K562 (cell line): Measurements from ENCODE around the gene CCDC92. TPM values are rescaled to one million over a fixed set of nuclear protein-coding genes. Genes with fewer than 3 reads are reported as not detected.

ENCODE experiments used
- BCOR ChIP-seq: fragments of 450-650 bp; IDR thresholded peaks from 2 replicates; pipeline ENCODE4 v1.6.1; 2016
- FIP1L1 ChIP-seq: fragments of 200-400 bp; formaldehyde crosslinking; IDR thresholded peaks from 2 replicates; pipeline ENCODE4 v1.6.1; 2018; ENCODE audit warnings: mild to moderate bottlenecking, low read depth, low read length; ENCODE audit not compliant: poor library complexity, severe bottlenecking
- GABPA ChIP-seq: fragments of 200-800 bp; sonication (Bioruptor generic); conservative IDR thresholded peaks from 2 replicates; pipeline ENCODE4 v1.6.1; 2016; ENCODE audit warnings: low read depth, missing genetic modification characterization, missing compliant biosample characterization
- HNRNPLL ChIP-seq: fragments of 200-400 bp; formaldehyde crosslinking; IDR thresholded peaks from 2 replicates; pipeline ENCODE4 v1.6.1; 2017; ENCODE audit warnings: low read length, low read depth, mild to moderate bottlenecking; ENCODE audit not compliant: poor library complexity, severe bottlenecking
- MTA2 ChIP-seq: fragments of 450-650 bp; IDR thresholded peaks from 2 replicates; pipeline ENCODE4 v1.6.1; 2016; ENCODE audit warnings: low read depth
- NR2C2 ChIP-seq, 2 experiments: fragments of 200-800 bp in 1 of 2; sonication (Bioruptor generic) in 1 of 2; sonication (generic) in 1 of 2; formaldehyde crosslinking in 1 of 2; IDR thresholded peaks; 2 replicates each; pipeline versions ENCODE4 v1.6.1 to v1.8.0; 2016 to 2022; ENCODE audit warnings: mild to moderate bottlenecking in 1 of 2, missing compliant biosample characterization in 1 of 2, missing genetic modification characterization in 1 of 2, missing genetic modification reagents in 1 of 2
- NRF1 ChIP-seq, 2 experiments: fragments of 450-650 bp; IDR thresholded peaks in 1 of 2; conservative IDR thresholded peaks in 1 of 2; 2 replicates each; pipeline ENCODE4 v1.6.1; 2014; ENCODE audit warnings: mild to moderate bottlenecking in 2 of 2
- RBM22 ChIP-seq: fragments of 200-400 bp; formaldehyde crosslinking; IDR thresholded peaks from 2 replicates; pipeline ENCODE4 v1.6.1; 2018; ENCODE audit warnings: low read length, low read depth; ENCODE audit not compliant: poor library complexity, severe bottlenecking
- TBP ChIP-seq: optimal IDR thresholded peaks from 2 replicates; pipeline ENCODE3; 2011; ENCODE audit warnings: low read depth, low read length, improper control_type of control experiment
- ZBTB7A ChIP-seq: IDR thresholded peaks from 2 replicates; pipeline ENCODE4 v1.6.1; 2011; ENCODE audit warnings: low read depth, mild to moderate bottlenecking, low read length, moderate library complexity, borderline replicate concordance; ENCODE audit not compliant: control insufficient read depth
- ZFX ChIP-seq: sonication (generic); formaldehyde crosslinking; IDR thresholded peaks from 2 replicates; pipeline ENCODE4 v1.8.0; 2022; ENCODE audit warnings: mild to moderate bottlenecking, missing genetic modification reagents, moderate library complexity
- polyA plus RNA-seq, 8 experiments: library from polyadenylated mRNA; depleted of rRNA in 4 of 8; stranded (reverse) in 5 of 8; unstranded in 3 of 8; fragments of >200 nt; fragmentation: Nextera tagmentation in 2 of 8; fragmentation: Illumina TruSeq in 1 of 8; extraction: Ambion mirVana in 2 of 8; extraction: Trizol in 1 of 8; gene quantifications; 2 replicates each; pipeline versions ENCODE4 v1.2.1 to v1.2.3, GENCODE V29; 2011 to 2014; ENCODE audit warnings: inconsistent platforms in 1 of 8, missing spikeins in 1 of 8
- total RNA-seq, 7 experiments: library from RNA; depleted of rRNA in 6 of 7; stranded (reverse); fragments of >200 nt in 6 of 7; fragmentation: Illumina TruSeq in 2 of 7; extraction: Trizol in 2 of 7; gene quantifications; 2 replicates each; pipeline versions ENCODE4 v1.2.1 to v1.2.3, GENCODE V29; 2011 to 2021; ENCODE audit warnings: low replicate concordance in 1 of 7
- TF ChIP-seq, protein P1 (sequence below): fragments of 450-650 bp; IDR thresholded peaks from 2 replicates; pipeline ENCODE4 v1.6.1; 2018; ENCODE audit not compliant: partially characterized antibody
- TF ChIP-seq, protein P2 (sequence below): sonication (generic); formaldehyde crosslinking; IDR thresholded peaks from 2 replicates; pipeline ENCODE4 v1.8.0; 2022; ENCODE audit warnings: mild to moderate bottlenecking, missing genetic modification reagents
- TF ChIP-seq, protein P3 (sequence below): fragments of 250-450 bp; sonication (Bioruptor Pico); IDR thresholded peaks from 2 replicates; pipeline ENCODE4 v1.9.0; 2021; ENCODE audit warnings: mild to moderate bottlenecking, inconsistent platforms

The CCDC92 gene
- total and polyA plus RNA-seq, 9 of the 15 experiments (the other 6 are each of a cell fraction or from before 2014, with no cell fraction given): 0.27 to 5.9 (median 2.1) TPM

DNA sequence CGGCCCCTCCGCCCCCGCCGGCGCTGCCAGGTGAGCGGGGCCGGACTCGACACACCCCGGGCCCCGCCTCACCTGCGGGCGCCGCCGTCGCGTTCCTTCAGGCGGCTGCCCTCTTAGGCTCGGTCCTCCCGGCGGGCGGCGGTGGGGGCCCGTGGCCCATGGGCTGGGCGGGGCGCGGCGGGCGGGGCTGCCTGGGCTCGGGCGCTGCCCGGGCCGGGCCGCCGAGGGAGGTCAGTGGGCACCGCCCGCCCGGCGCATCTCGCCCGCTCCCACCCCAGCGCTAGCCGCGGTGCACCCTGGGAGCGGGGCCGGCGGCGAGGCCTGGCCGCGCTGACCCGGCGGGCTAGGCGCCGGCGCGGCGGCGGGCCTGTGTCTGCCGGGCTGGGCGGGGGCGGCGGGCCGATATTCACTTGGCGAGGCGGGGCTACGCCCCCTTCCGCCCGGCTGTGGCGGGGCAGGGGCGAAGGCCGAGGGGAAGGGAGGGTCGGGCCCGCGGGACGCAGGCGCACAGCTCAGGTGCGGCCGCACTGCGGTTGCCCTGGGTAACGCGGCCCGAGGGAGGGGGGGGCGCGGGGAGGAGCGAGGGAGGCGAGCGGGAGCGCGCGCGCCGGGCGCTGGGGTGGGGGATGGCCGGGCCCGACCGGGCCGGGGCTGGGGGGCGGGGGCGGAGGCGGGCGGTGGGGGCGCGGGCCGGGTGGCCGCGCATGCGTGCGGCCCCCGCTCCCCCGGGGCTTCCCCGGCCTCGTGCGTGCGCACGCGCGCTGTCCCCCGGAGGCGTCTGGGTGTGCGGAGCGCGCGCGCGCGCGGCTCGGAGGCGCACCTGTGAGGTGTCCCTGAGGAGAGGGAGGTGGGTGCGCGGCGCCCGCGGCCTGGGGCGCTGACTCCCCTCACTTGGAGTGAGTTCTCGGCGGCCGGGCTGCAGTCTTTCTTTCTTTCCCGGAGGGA is at the start of gene CCDC92, which contains the start of gene ZNF664 (continued):
- TF ChIP-seq FIP1L1 (peak; percentile 19), TBP (peak; percentile 38), BCOR (no peak), ZFX (peak; percentile 15; the same call in 1 of the 2 replicates), MTA2 (no peak), GABPA (tag) (peak; percentile 61), RBM22 (peak; percentile 43), HNRNPLL (peak; percentile 24), NR2C2 (CRISPR knock-in tag; IDR thresholded peaks at IDR 0.05) (no peak), NR2C2 (tag; IDR thresholded peaks at IDR 0.05) (peak; percentile 89), NRF1 (conservative IDR thresholded peaks at IDR 0.05 in 1 of 2, IDR thresholded peaks at IDR 0.05 in 1 of 2) (peak; percentile 87 to 88), ZBTB7A (peak; percentile 84)
- TF ChIP-seq, protein P1, sequence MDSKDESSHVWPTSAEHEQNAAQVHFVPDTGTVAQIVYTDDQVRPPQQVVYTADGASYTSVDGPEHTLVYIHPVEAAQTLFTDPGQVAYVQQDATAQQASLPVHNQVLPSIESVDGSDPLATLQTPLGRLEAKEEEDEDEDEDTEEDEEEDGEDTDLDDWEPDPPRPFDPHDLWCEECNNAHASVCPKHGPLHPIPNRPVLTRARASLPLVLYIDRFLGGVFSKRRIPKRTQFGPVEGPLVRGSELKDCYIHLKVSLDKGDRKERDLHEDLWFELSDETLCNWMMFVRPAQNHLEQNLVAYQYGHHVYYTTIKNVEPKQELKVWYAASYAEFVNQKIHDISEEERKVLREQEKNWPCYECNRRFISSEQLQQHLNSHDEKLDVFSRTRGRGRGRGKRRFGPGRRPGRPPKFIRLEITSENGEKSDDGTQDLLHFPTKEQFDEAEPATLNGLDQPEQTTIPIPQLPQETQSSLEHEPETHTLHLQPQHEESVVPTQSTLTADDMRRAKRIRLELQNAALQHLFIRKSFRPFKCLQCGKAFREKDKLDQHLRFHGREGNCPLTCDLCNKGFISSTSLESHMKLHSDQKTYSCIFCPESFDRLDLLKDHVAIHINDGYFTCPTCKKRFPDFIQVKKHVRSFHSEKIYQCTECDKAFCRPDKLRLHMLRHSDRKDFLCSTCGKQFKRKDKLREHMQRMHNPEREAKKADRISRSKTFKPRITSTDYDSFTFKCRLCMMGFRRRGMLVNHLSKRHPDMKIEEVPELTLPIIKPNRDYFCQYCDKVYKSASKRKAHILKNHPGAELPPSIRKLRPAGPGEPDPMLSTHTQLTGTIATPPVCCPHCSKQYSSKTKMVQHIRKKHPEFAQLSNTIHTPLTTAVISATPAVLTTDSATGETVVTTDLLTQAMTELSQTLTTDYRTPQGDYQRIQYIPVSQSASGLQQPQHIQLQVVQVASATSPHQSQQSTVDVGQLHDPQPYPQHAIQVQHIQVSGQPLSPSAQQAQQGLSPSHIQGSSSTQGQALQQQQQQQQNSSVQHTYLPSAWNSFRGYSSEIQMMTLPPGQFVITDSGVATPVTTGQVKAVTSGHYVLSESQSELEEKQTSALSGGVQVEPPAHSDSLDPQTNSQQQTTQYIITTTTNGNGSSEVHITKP: no peak
- TF ChIP-seq, protein P2, sequence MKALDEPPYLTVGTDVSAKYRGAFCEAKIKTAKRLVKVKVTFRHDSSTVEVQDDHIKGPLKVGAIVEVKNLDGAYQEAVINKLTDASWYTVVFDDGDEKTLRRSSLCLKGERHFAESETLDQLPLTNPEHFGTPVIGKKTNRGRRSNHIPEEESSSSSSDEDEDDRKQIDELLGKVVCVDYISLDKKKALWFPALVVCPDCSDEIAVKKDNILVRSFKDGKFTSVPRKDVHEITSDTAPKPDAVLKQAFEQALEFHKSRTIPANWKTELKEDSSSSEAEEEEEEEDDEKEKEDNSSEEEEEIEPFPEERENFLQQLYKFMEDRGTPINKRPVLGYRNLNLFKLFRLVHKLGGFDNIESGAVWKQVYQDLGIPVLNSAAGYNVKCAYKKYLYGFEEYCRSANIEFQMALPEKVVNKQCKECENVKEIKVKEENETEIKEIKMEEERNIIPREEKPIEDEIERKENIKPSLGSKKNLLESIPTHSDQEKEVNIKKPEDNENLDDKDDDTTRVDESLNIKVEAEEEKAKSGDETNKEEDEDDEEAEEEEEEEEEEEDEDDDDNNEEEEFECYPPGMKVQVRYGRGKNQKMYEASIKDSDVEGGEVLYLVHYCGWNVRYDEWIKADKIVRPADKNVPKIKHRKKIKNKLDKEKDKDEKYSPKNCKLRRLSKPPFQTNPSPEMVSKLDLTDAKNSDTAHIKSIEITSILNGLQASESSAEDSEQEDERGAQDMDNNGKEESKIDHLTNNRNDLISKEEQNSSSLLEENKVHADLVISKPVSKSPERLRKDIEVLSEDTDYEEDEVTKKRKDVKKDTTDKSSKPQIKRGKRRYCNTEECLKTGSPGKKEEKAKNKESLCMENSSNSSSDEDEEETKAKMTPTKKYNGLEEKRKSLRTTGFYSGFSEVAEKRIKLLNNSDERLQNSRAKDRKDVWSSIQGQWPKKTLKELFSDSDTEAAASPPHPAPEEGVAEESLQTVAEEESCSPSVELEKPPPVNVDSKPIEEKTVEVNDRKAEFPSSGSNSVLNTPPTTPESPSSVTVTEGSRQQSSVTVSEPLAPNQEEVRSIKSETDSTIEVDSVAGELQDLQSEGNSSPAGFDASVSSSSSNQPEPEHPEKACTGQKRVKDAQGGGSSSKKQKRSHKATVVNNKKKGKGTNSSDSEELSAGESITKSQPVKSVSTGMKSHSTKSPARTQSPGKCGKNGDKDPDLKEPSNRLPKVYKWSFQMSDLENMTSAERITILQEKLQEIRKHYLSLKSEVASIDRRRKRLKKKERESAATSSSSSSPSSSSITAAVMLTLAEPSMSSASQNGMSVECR (CRISPR knock-in tag): 0 out of 2 replicates have a peak, but pooled peaks have one; percentile 18
- TF ChIP-seq, protein P3, sequence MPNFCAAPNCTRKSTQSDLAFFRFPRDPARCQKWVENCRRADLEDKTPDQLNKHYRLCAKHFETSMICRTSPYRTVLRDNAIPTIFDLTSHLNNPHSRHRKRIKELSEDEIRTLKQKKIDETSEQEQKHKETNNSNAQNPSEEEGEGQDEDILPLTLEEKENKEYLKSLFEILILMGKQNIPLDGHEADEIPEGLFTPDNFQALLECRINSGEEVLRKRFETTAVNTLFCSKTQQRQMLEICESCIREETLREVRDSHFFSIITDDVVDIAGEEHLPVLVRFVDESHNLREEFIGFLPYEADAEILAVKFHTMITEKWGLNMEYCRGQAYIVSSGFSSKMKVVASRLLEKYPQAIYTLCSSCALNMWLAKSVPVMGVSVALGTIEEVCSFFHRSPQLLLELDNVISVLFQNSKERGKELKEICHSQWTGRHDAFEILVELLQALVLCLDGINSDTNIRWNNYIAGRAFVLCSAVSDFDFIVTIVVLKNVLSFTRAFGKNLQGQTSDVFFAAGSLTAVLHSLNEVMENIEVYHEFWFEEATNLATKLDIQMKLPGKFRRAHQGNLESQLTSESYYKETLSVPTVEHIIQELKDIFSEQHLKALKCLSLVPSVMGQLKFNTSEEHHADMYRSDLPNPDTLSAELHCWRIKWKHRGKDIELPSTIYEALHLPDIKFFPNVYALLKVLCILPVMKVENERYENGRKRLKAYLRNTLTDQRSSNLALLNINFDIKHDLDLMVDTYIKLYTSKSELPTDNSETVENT (CRISPR knock-in tag): 0 out of 2 replicates have a peak, but pooled peaks have one; percentile 19
